H1 (cell line): Measurements from ENCODE around the gene TXNDC16. TPM values are rescaled to one million over a fixed set of nuclear protein-coding genes. Genes with fewer than 3 reads are reported as not detected.

Source experiments
- CTCF ChIA-PET: fragments of 300-600 bp; sonication (Branson Sonifier 250); formaldehyde crosslinking; loops from one replicate; lab custom pipeline; 2021; ENCODE audit not compliant: partially characterized antibody; lab: Charles Lee
- POLR2A ChIA-PET: fragments of 300-600 bp; sonication (Branson Sonifier 250); formaldehyde crosslinking; loops from one replicate; lab custom pipeline; 2021; ENCODE audit warnings: inconsistent platforms; ENCODE audit not compliant: partially characterized antibody; lab: Charles Lee
- DNase-seq, 2 experiments: peaks; one replicate each; pipeline versions ENCODE4 v3.0.0 to v3.0.0-alpha.2; 2010 to 2022; ENCODE audit warnings: low spot score in 2 of 2, low read depth in 1 of 2, mixed read lengths in 1 of 2
- FAIRE-seq: peaks from 2 replicates; lab custom pipeline; 2011; peaks lifted over from hg19 to GRCh38; lab: Jason Lieb, UNC
- H2AFZ ChIP-seq: 2 replicates; pipeline ENCODE4 v1.8.1; 2012; ENCODE audit warnings: low read length, inconsistent platforms
- H2AK5ac ChIP-seq: 2 replicates; pipeline ENCODE4 v1.6.1; 2013; ENCODE audit warnings: low read depth, low read length
- H2BK120ac ChIP-seq: replicated peaks from 2 replicates; pipeline ENCODE3; 2013; ENCODE audit warnings: low read depth, low read length, inconsistent platforms
- H2BK12ac ChIP-seq: 2 replicates; pipeline ENCODE4 v1.6.1; 2013; ENCODE audit warnings: low read depth, low read length
- H2BK15ac ChIP-seq: 2 replicates; pipeline ENCODE4 v1.6.1; 2013; ENCODE audit warnings: low read length
- H2BK20ac ChIP-seq: 2 replicates; pipeline ENCODE4 v1.6.1; 2013; ENCODE audit warnings: low read length
- H2BK5ac ChIP-seq: 2 replicates; pipeline ENCODE4 v1.6.1; 2013; ENCODE audit warnings: low read depth, low read length
- H3K14ac ChIP-seq: 2 replicates; pipeline ENCODE4 v1.6.1; 2013; ENCODE audit warnings: inconsistent platforms; ENCODE audit not compliant: insufficient read length
- H3K18ac ChIP-seq: 2 replicates; pipeline ENCODE4 v1.6.1; 2013; ENCODE audit warnings: low read length; ENCODE audit errors: extremely low read depth
- H3K23ac ChIP-seq: 2 replicates; pipeline ENCODE4 v1.6.1; 2013; ENCODE audit warnings: inconsistent platforms; ENCODE audit not compliant: insufficient read length
- H3K23me2 ChIP-seq: 2 replicates; pipeline ENCODE4 v1.6.1; 2013; ENCODE audit warnings: low read depth, low read length
- H3K27ac ChIP-seq: 2 replicates; pipeline ENCODE4 v1.6.1; 2011; ENCODE audit warnings: low read depth, low read length, inconsistent platforms
- H3K27me3 ChIP-seq, 4 experiments: replicated peaks in 1 of 4; 1 replicate in 1 of 4; 2 replicates in 3 of 4; pipeline versions ENCODE4 v1.6.1 to v1.8.1; 2011 to 2013; ENCODE audit warnings: low read length in 3 of 4, mild to moderate bottlenecking in 3 of 4, inconsistent platforms in 2 of 4, mixed read lengths in 2 of 4, moderate library complexity in 1 of 4; ENCODE audit not compliant: control insufficient read depth in 3 of 4, insufficient read depth in 3 of 4; ENCODE audit errors: extremely low read depth in 1 of 4
- H3K36me3 ChIP-seq, 4 experiments: 2 replicates each; pipeline versions ENCODE4 v1.6.1 to v1.8.1; 2011 to 2013; ENCODE audit warnings: mild to moderate bottlenecking in 4 of 4, low read length in 3 of 4, moderate library complexity in 2 of 4, control low read depth in 1 of 4, inconsistent platforms in 1 of 4; ENCODE audit not compliant: insufficient read depth in 4 of 4, control insufficient read depth in 2 of 4
- H3K4ac ChIP-seq: replicated peaks from 2 replicates; pipeline ENCODE3; 2013; ENCODE audit warnings: low read length, low read depth, mixed read lengths, inconsistent platforms; ENCODE audit not compliant: insufficient read length
- H3K4me1 ChIP-seq, 4 experiments: replicated peaks in 1 of 4; 1 replicate in 1 of 4; 2 replicates in 3 of 4; pipeline versions ENCODE4 v1.6.1 to v1.8.1; 2011 to 2013; ENCODE audit warnings: low read length in 3 of 4, inconsistent platforms in 2 of 4, mixed read lengths in 1 of 4; ENCODE audit not compliant: insufficient read depth in 4 of 4, control insufficient read depth in 3 of 4
- H3K4me2 ChIP-seq, 2 experiments: 2 replicates each; pipeline versions ENCODE4 v1.6.1 to v1.8.1; 2011 to 2013; ENCODE audit warnings: low read depth in 2 of 2, low read length in 2 of 2, control low read depth in 1 of 2, inconsistent platforms in 1 of 2, mild to moderate bottlenecking in 1 of 2; ENCODE audit not compliant: insufficient read depth in 1 of 2
- H3K4me3 ChIP-seq, 4 experiments: fragments of 200-600, 300-600 bp in 1 of 4; sonication (generic), shearing (Covaris generic), sonication (Bioruptor Twin) in 1 of 4; 2 replicates each; pipeline versions ENCODE4 v1.5.1 to v1.8.1; 2011 to 2016; ENCODE audit warnings: low read length in 4 of 4, low read depth in 3 of 4, control low read depth in 2 of 4, inconsistent platforms in 2 of 4, mild to moderate bottlenecking in 2 of 4, mixed read lengths in 1 of 4, moderate library complexity in 1 of 4; ENCODE audit not compliant: insufficient read depth in 2 of 4; ENCODE audit errors: extremely low read depth in 1 of 4
- H3K56ac ChIP-seq: replicated peaks from 2 replicates; pipeline ENCODE3; 2013; ENCODE audit warnings: low read depth, mild to moderate bottlenecking, mixed read lengths, low read length, inconsistent platforms; ENCODE audit not compliant: insufficient read length
- H3K79me1 ChIP-seq: 2 replicates; pipeline ENCODE4 v1.6.1; 2013; ENCODE audit warnings: low read depth, low read length, control low read depth
- H3K79me2 ChIP-seq, 2 experiments: 2 replicates each; pipeline versions ENCODE4 v1.6.1 to v1.8.1; 2012 to 2013; ENCODE audit warnings: low read length in 2 of 2, mild to moderate bottlenecking in 2 of 2, inconsistent platforms in 1 of 2; ENCODE audit not compliant: insufficient read depth in 2 of 2, control insufficient read depth in 1 of 2
- H3K9ac ChIP-seq, 4 experiments: replicated peaks in 1 of 4; 1 replicate in 1 of 4; 2 replicates in 3 of 4; pipeline versions ENCODE4 v1.6.1 to v1.8.1; 2011 to 2013; ENCODE audit warnings: low read depth in 3 of 4, low read length in 3 of 4, control low read depth in 2 of 4, mild to moderate bottlenecking in 2 of 4, moderate library complexity in 2 of 4, inconsistent platforms in 1 of 4; ENCODE audit errors: extremely low read depth in 1 of 4
- H3K9me3 ChIP-seq, 2 experiments: 2 replicates each; pipeline versions ENCODE4 v1.6.1 to v1.8.1; 2012 to 2013; ENCODE audit warnings: mild to moderate bottlenecking in 2 of 2, moderate library complexity in 2 of 2, control low read depth in 1 of 2, inconsistent platforms in 1 of 2, low read depth in 1 of 2, low read length in 1 of 2, mixed read lengths in 1 of 2; ENCODE audit not compliant: insufficient read depth in 2 of 2
- H4K20me1 ChIP-seq, 2 experiments: replicated peaks in 1 of 2; 2 replicates each; pipeline versions ENCODE3 to v1.8.1; 2011 to 2013; ENCODE audit warnings: inconsistent platforms in 2 of 2, low read length in 2 of 2, mild to moderate bottlenecking in 1 of 2; ENCODE audit not compliant: insufficient read depth in 2 of 2, control insufficient read depth in 1 of 2
- H4K5ac ChIP-seq: 2 replicates; pipeline ENCODE4 v1.6.1; 2013; ENCODE audit warnings: low read length, low read depth, mixed read lengths, inconsistent platforms; ENCODE audit not compliant: insufficient read length
- H4K8ac ChIP-seq: 2 replicates; pipeline ENCODE4 v1.8.0; 2013; ENCODE audit warnings: mild to moderate bottlenecking, moderate library complexity, low read length, inconsistent platforms; ENCODE audit not compliant: insufficient read depth; ENCODE audit errors: extremely low read depth
- H4K91ac ChIP-seq: replicated peaks from 2 replicates; pipeline ENCODE3; 2013; ENCODE audit warnings: low read length, mixed read lengths, inconsistent platforms; ENCODE audit not compliant: insufficient read length
- ATF2 ChIP-seq: IDR thresholded peaks from 2 replicates; pipeline ENCODE4 v1.6.1; 2012; ENCODE audit warnings: low read length, inconsistent platforms
- CTCF ChIP-seq, 3 experiments: IDR thresholded peaks; 1 replicate in 2 of 3; 2 replicates in 1 of 3; pipeline versions ENCODE4 v1.5.1 to v1.6.1; 2011; ENCODE audit warnings: low read length in 3 of 3, mild to moderate bottlenecking in 3 of 3, inconsistent platforms in 2 of 3, low read depth in 1 of 3, moderate library complexity in 1 of 3; ENCODE audit not compliant: insufficient read depth in 1 of 3; ENCODE audit errors: control extremely low read depth in 1 of 3
- MAX ChIP-seq: IDR thresholded peaks from 2 replicates; pipeline ENCODE4 v1.6.1; 2012; ENCODE audit warnings: inconsistent platforms
- NANOG ChIP-seq: IDR thresholded peaks from 2 replicates; pipeline ENCODE4 v1.6.1; 2011; ENCODE audit warnings: low read length, low read depth, mild to moderate bottlenecking, inconsistent platforms; ENCODE audit not compliant: insufficient read depth, poor library complexity, severe bottlenecking
- TBP ChIP-seq: IDR thresholded peaks from 2 replicates; pipeline ENCODE4 v1.6.1; 2011; ENCODE audit warnings: low read depth, low read length, improper control_type of control experiment
- TCF12 ChIP-seq: IDR thresholded peaks from 2 replicates; pipeline ENCODE4 v1.6.1; 2011; ENCODE audit warnings: low read depth, mild to moderate bottlenecking, low read length
- USF2 ChIP-seq: IDR thresholded peaks from 2 replicates; pipeline ENCODE4 v1.6.1; 2011; ENCODE audit warnings: low read length, improper control_type of control experiment
- YY1 ChIP-seq: IDR thresholded peaks from 2 replicates; pipeline ENCODE4 v1.6.1; 2011; ENCODE audit warnings: low read depth, mild to moderate bottlenecking, low read length
- WGBS, 2 experiments: shearing (Covaris generic) in 1 of 2; methylation state at CpG; one replicate each; pipeline versions ENCODE4 v1.1.6 to v1.1.7; 2013 to 2015; ENCODE audit warnings: low lambda C conversion rate in 2 of 2, mixed read lengths in 2 of 2, inconsistent platforms in 1 of 2, low coverage in 1 of 2, missing lambda C conversion rate in 1 of 2; ENCODE audit not compliant: insufficient replicate concordance in 2 of 2, insufficient coverage in 1 of 2, insufficient read length in 1 of 2; ENCODE audit errors: extremely low coverage in 1 of 2, missing lambda C conversion rate in 1 of 2; 5-methylcytosine and 5-hydroxymethylcytosine counted together
- polyA plus RNA-seq, 7 experiments: library from polyadenylated mRNA; depleted of rRNA in 3 of 7; stranded (reverse) in 5 of 7; unstranded in 2 of 7; fragments of >200 nt in 5 of 7; fragments of 200-250 nt in 2 of 7; gene quantifications; 1 replicate in 5 of 7; 2 replicates in 1 of 7; 4 replicates in 1 of 7; pipeline versions ENCODE4 v1.2.1 to v1.2.3, GENCODE V29; 2011 to 2013; ENCODE audit warnings: missing spikeins in 2 of 7, mixed read lengths in 2 of 7
- total RNA-seq: library from RNA; stranded (reverse); fragmentation: NEBNext Ultra II Directional; extraction: Animal tissue kit (Norgen Biotek cat#: 25700); gene quantifications from 2 replicates; pipeline ENCODE4 v1.2.1, GENCODE V29; 2021

The TXNDC16 gene
- total and polyA plus RNA-seq, 2 of the 8 experiments (the other 6 are each of a cell fraction or from before 2014, with no cell fraction given) = 6.7 to 14.3 TPM

- no peak overlapping the region for H2BK120ac ChIP-seq
- FAIRE-seq = no peak
- TF ChIP-seq ATF2 (no peak), NANOG (no peak), YY1 (no peak), TBP (no peak), TCF12 (no peak), USF2 (no peak), MAX (no peak), CTCF (IDR thresholded peaks at IDR 0.05; ENCODE audit: control extremely low read depth in 1 of 3, insufficient read depth in 1 of 3, low read depth in 1 of 3, low read length in 3 of 3) (no peak)
Observed at GRCh38 chr14:52442166-52442565, 110.1 kb downstream of the TXNDC16 start.

More at GRCh38 chr14:52442166-52442565, 110.1 kb downstream of the TXNDC16 start:
- no peak overlapping the region for H2AK5ac ChIP-seq
- 92% methylated on average over 4 of the region's 4 CpGs; no CpG with 5 or more reads in 1 of the 2 experiments for WGBS, 2 experiments
- no peak overlapping the region for H3K4ac ChIP-seq
- no peak overlapping the region for H2AFZ ChIP-seq
- POLR2A ChIA-PET = no interaction called here
- no peak overlapping the region for H4K91ac ChIP-seq
- no peak overlapping the region for H2BK5ac ChIP-seq
- no peaks in the 10 kb centered on the region for H3K27me3 ChIP-seq
- H3K4me2 ChIP-seq = no peak overlapping the region
- no peak overlapping the region for H3K56ac ChIP-seq
- no peak overlapping the region for H2BK12ac ChIP-seq
- H3K36me3 ChIP-seq = no peaks in the 10 kb centered on the region; a peak in 1 of 8 replicates
- H4K20me1 ChIP-seq = peaks cover 0 to 2% of the 10 kb centered on the region in 2 experiments
- CTCF ChIA-PET = interaction anchor here (0.8 to 0.9 kb wide), 2 partner anchors 9 to 41 kb away, joined by 3 read pairs; no protein-coding TSS in a partner anchor
- no peaks in the 10 kb centered on the region for H3K79me1 ChIP-seq
- no peak overlapping the region for H2BK15ac ChIP-seq
- H3K9ac ChIP-seq = no peak overlapping the region
- H3K27ac ChIP-seq = no peak overlapping the region
- DNase-seq = no peak
- H4K8ac ChIP-seq = no peak overlapping the region
- H4K5ac ChIP-seq = no peak overlapping the region
- H3K23me2 ChIP-seq = no peaks in the 10 kb centered on the region
- H3K79me2 ChIP-seq = no peaks in the 10 kb centered on the region
- H3K9me3 ChIP-seq = no peaks in the 10 kb centered on the region
- H3K23ac ChIP-seq = no peak overlapping the region
- no peak overlapping the region for H3K14ac ChIP-seq
- H2BK20ac ChIP-seq = no peak overlapping the region
- no peaks in the 10 kb centered on the region for H3K4me1 ChIP-seq
- no peak overlapping the region for H3K18ac ChIP-seq
- no peak overlapping the region for H3K4me3 ChIP-seq
